ENCODE data around the gene MRPL48. TPM values are rescaled to one million over a fixed set of nuclear protein-coding genes. Genes with fewer than 3 reads are reported as not detected.

MRPL48 gene
- total RNA-seq, 2 donors from 2014 or later: 18.7 to 25.3 TPM

- DNase-seq (ENCODE audit: low spot score): no peak
- TF ChIP-seq CTCF (IDR thresholded peaks at IDR 0.05): no peak
Observed at GRCh38 chr11:73866095-73866579, 78.5 kb downstream of the MRPL48 start.

GRCh38 chr11:73866586-73866996, 78.9 kb downstream of the MRPL48 start:
- Histone ChIP-seq H3K9me3 (no peaks in the 10 kb centered on the region), H3K27ac (peak overlapping the region; percentile 64 to 80), H3K27me3 (no peaks in the 10 kb centered on the region), H3K4me1 (peaks cover 0 to 13% of the 10 kb centered on the region in 2 donors), H3K4me3 (no peak overlapping the region), H3K36me3 (peaks cover 19% of the 10 kb centered on the region)
- peak; percentile 69 for DNase-seq (ENCODE audit: low spot score)
- TF ChIP-seq CTCF (IDR thresholded peaks at IDR 0.05): no peak

More at GRCh38 chr11:73866095-73866579, 78.5 kb downstream of the MRPL48 start:
- Histone ChIP-seq H3K9me3 (no peaks in the 10 kb centered on the region), H3K36me3 (peaks cover 14% of the 10 kb centered on the region), H3K4me1 (peaks cover 0 to 13% of the 10 kb centered on the region in 2 donors), H3K27me3 (no peaks in the 10 kb centered on the region), H3K4me3 (no peak overlapping the region), H3K27ac (peak overlapping the region; percentile 64 to 80)

- H3K4me1 ChIP-seq: peaks cover 0 to 14% of the 10 kb centered on the region in 2 donors
- no peak for DNase-seq (ENCODE audit: low spot score)
- no peaks in the 10 kb centered on the region for H3K9me3 ChIP-seq
- peaks cover 21% of the 10 kb centered on the region for H3K36me3 ChIP-seq
- H3K4me3 ChIP-seq: no peak overlapping the region
- H3K27me3 ChIP-seq: no peaks in the 10 kb centered on the region
- H3K27ac ChIP-seq: peak overlapping the region in 1 of 2 donors; percentile 32
- TF ChIP-seq CTCF (IDR thresholded peaks at IDR 0.05): no peak
Observed at GRCh38 chr11:73869332-73869949, 81.8 kb downstream of the MRPL48 start.

GRCh38 chr11:73870261-73870660, 82.6 kb downstream of the MRPL48 start:
- H3K27ac ChIP-seq: no peak overlapping the region
- no peaks in the 10 kb centered on the region for H3K27me3 ChIP-seq
- H3K4me3 ChIP-seq: no peak overlapping the region
- DNase-seq (ENCODE audit: low spot score): no peak
- no peaks in the 10 kb centered on the region for H3K9me3 ChIP-seq
- H3K4me1 ChIP-seq: peaks cover 0 to 22% of the 10 kb centered on the region in 2 donors
- peaks cover 21% of the 10 kb centered on the region for H3K36me3 ChIP-seq
- no peak for TF ChIP-seq CTCF (IDR thresholded peaks at IDR 0.05)

GRCh38 chr11:73872749-73873357, 85.2 kb downstream of the MRPL48 start:
- Histone ChIP-seq H3K4me1 (peaks cover 0 to 33% of the 10 kb centered on the region in 2 donors), H3K27ac (no peak overlapping the region), H3K9me3 (no peaks in the 10 kb centered on the region), H3K4me3 (no peak overlapping the region), H3K27me3 (no peaks in the 10 kb centered on the region), H3K36me3 (peaks cover 21% of the 10 kb centered on the region)
- no peak for DNase-seq (ENCODE audit: low spot score)
- TF ChIP-seq CTCF (IDR thresholded peaks at IDR 0.05): no peak

All from right atrium auricular region (tissue), 2 donors.